Activated T-helper 1 cell treated with anti-CD3 and anti-CD28 coated beads, Interleukin-12 subunit alpha, Interleukin-12 subunit beta, Interleukin-2, Interleukin-4 antibody, amounts not matched to agents 30 ng/mL and 10 ng/mL and 1 ng/mL, durations not matched to agents 14 hours and 24 hours and 36 hours (primary cell): Measurements from ENCODE around the gene USE1. TPM values are rescaled to one million over a fixed set of nuclear protein-coding genes. Genes with fewer than 3 reads are reported as not detected.

Experiments
- DNase-seq: peaks from one replicate; pipeline ENCODE4 v3.0.0; 2021; ENCODE audit warnings: low spot score
- H3K27ac Mint-ChIP-seq: one replicate; pipeline ENCODE4 v1.8.0; 2021; ENCODE audit warnings: mild to moderate bottlenecking, mixed read lengths
- H3K27me3 Mint-ChIP-seq: one replicate; pipeline ENCODE4 v1.8.0; 2022; ENCODE audit warnings: mild to moderate bottlenecking, moderate library complexity, mixed read lengths; ENCODE audit not compliant: insufficient read depth
- H3K36me3 Mint-ChIP-seq: one replicate; pipeline ENCODE4 v1.8.0; 2021; ENCODE audit warnings: low read depth, mixed read lengths
- H3K4me1 Mint-ChIP-seq: one replicate; pipeline ENCODE4 v1.8.0; 2021; ENCODE audit warnings: low read depth, mixed read lengths
- H3K4me3 Mint-ChIP-seq: one replicate; pipeline ENCODE4 v1.8.0; 2021; ENCODE audit warnings: mild to moderate bottlenecking, moderate library complexity, mixed read lengths
- H3K9me3 Mint-ChIP-seq: one replicate; pipeline ENCODE4 v1.8.0; 2021; ENCODE audit warnings: mixed read lengths
- intact Hi-C: fragments of 100-400 bp; cut with micrococcal nuclease; formaldehyde crosslinking; loops from one replicate; pipeline ENCODE4 v1.15.1; 2024
- total RNA-seq: library from RNA; stranded (reverse); gene quantifications from 2 replicates; pipeline ENCODE4 v1.2.3, GENCODE V29; 2022

USE1 gene
- 34.6 and 36.0 TPM in 2 replicates for total RNA-seq

GRCh38 chr19:17215127-17215971, at the start of gene USE1:
Gene USE1 (plus strand): TSS chr19:17215357. CDS start chr19:17215406, 49 bp downstream.
- H3K4me1 Mint-ChIP-seq = peaks cover 11% of the 10 kb centered on the region
- peaks cover 35% of the 10 kb centered on the region for H3K36me3 Mint-ChIP-seq
- intact Hi-C loops = loop anchor here (1.0 kb wide), 5 partner anchors 11 to 140 kb away; partner anchors contain the start of genes BABAM1, DDA1, HAUS8 and MYO9B
- peak within 1 kb of the TSS; percentile 99 for H3K27ac Mint-ChIP-seq
- DNase-seq = peak; percentile 82
- no peaks in the 10 kb centered on the region for H3K9me3 Mint-ChIP-seq
- H3K27me3 Mint-ChIP-seq = no peaks in the 10 kb centered on the region
- H3K4me3 Mint-ChIP-seq = peak within 1 kb of the TSS; percentile 91

- Mint-ChIP-seq H3K9me3 (no peaks in the 10 kb centered on the region), H3K36me3 (peaks cover 53% of the 10 kb centered on the region), H3K27me3 (no peaks in the 10 kb centered on the region), H3K27ac (no peak overlapping the region), H3K4me3 (no peak overlapping the region), H3K4me1 (peaks cover under 1% of the 10 kb centered on the region)
- DNase-seq = no peak
- intact Hi-C loops = no loop called here
Measured at GRCh38 chr19:17165715-17166114, 49.4 kb upstream of the USE1 start.

GRCh38 chr19:17170538-17171297, 44.4 kb upstream of the USE1 start:
- peak overlapping the region; percentile 91 for H3K27ac Mint-ChIP-seq

GRCh38 chr19:17171874-17172273, 43.3 kb upstream of the USE1 start:
- peaks cover 35% of the 10 kb centered on the region for H3K36me3 Mint-ChIP-seq
- no peaks in the 10 kb centered on the region for H3K9me3 Mint-ChIP-seq
- no peak for DNase-seq
- peaks cover 20% of the 10 kb centered on the region for H3K4me1 Mint-ChIP-seq
- no peaks in the 10 kb centered on the region for H3K27me3 Mint-ChIP-seq
- no peak overlapping the region for H3K4me3 Mint-ChIP-seq
- intact Hi-C loops = loop anchor here (2.0 kb wide), 1 partner anchor 13 kb away; no protein-coding TSS in a partner anchor
- H3K27ac Mint-ChIP-seq = peak overlapping the region; percentile 91

More at GRCh38 chr19:17170538-17171297, 44.4 kb upstream of the USE1 start:
- H3K9me3 Mint-ChIP-seq = no peaks in the 10 kb centered on the region
- H3K27me3 Mint-ChIP-seq = no peaks in the 10 kb centered on the region
- peaks cover 38% of the 10 kb centered on the region for H3K36me3 Mint-ChIP-seq
- peak; percentile 21 for DNase-seq
- peaks cover 20% of the 10 kb centered on the region for H3K4me1 Mint-ChIP-seq
- intact Hi-C loops = loop anchor here (2.0 kb wide), 1 partner anchor 14 kb away; no protein-coding TSS in a partner anchor
- no peak overlapping the region for H3K4me3 Mint-ChIP-seq

- H3K4me3 Mint-ChIP-seq = no peak overlapping the region
- intact Hi-C loops = no loop called here
- peak overlapping the region; percentile 35 for H3K27ac Mint-ChIP-seq
- H3K27me3 Mint-ChIP-seq = no peaks in the 10 kb centered on the region
- peaks cover 20% of the 10 kb centered on the region for H3K4me1 Mint-ChIP-seq
- no peaks in the 10 kb centered on the region for H3K9me3 Mint-ChIP-seq
- peaks cover 33% of the 10 kb centered on the region for H3K36me3 Mint-ChIP-seq
- no peak for DNase-seq
Measured at GRCh38 chr19:17172624-17173345, 42.4 kb upstream of the USE1 start.

- Mint-ChIP-seq H3K4me3 (no peak overlapping the region), H3K36me3 (peaks cover 26% of the 10 kb centered on the region), H3K27me3 (no peaks in the 10 kb centered on the region), H3K4me1 (peaks cover 8% of the 10 kb centered on the region), H3K9me3 (no peaks in the 10 kb centered on the region), H3K27ac (no peak overlapping the region)
- no peak for DNase-seq
- intact Hi-C loops = no loop called here
Measured at GRCh38 chr19:17178291-17178690, 36.9 kb upstream of the USE1 start.

GRCh38 chr19:17180997-17181702, 34.0 kb upstream of the USE1 start:
- Mint-ChIP-seq H3K27ac (no peak overlapping the region), H3K36me3 (peaks cover 33% of the 10 kb centered on the region), H3K4me1 (peaks cover 20% of the 10 kb centered on the region), H3K27me3 (no peaks in the 10 kb centered on the region), H3K9me3 (no peaks in the 10 kb centered on the region), H3K4me3 (no peak overlapping the region)
- intact Hi-C loops = loop anchor here (5.0 kb wide), 1 partner anchor 54 kb away; no protein-coding TSS in a partner anchor
- DNase-seq = no peak

- no peaks in the 10 kb centered on the region for H3K27me3 Mint-ChIP-seq
- H3K4me3 Mint-ChIP-seq = peak overlapping the region; percentile 82
- intact Hi-C loops = loop anchor here (5.0 kb wide), 1 partner anchor 56 kb away; no protein-coding TSS in a partner anchor
- peaks cover 39% of the 10 kb centered on the region for H3K36me3 Mint-ChIP-seq
- H3K27ac Mint-ChIP-seq = peak overlapping the region; percentile 93
- DNase-seq = no peak
- peaks cover 20% of the 10 kb centered on the region for H3K4me1 Mint-ChIP-seq
- H3K9me3 Mint-ChIP-seq = no peaks in the 10 kb centered on the region
Measured at GRCh38 chr19:17183271-17183761, 31.8 kb upstream of the USE1 start.

GRCh38 chr19:17183858-17184321, 31.3 kb upstream of the USE1 start:
- H3K27ac Mint-ChIP-seq = peak overlapping the region; percentile 93
- H3K9me3 Mint-ChIP-seq = no peaks in the 10 kb centered on the region
- H3K27me3 Mint-ChIP-seq = no peaks in the 10 kb centered on the region
- peaks cover 37% of the 10 kb centered on the region for H3K36me3 Mint-ChIP-seq
- peak; percentile 19 for DNase-seq
- intact Hi-C loops = loop anchor here (2.0 to 5.0 kb wide), 3 partner anchors 13 to 109 kb away; partner anchors contain the start of genes HAUS8 and MYO9B
- H3K4me3 Mint-ChIP-seq = peak overlapping the region; percentile 82
- H3K4me1 Mint-ChIP-seq = peaks cover 20% of the 10 kb centered on the region

- Mint-ChIP-seq H3K4me1 (peaks cover 20% of the 10 kb centered on the region), H3K4me3 (peak overlapping the region; percentile 82), H3K27ac (peak overlapping the region; percentile 93), H3K27me3 (no peaks in the 10 kb centered on the region), H3K36me3 (peaks cover 37% of the 10 kb centered on the region), H3K9me3 (no peaks in the 10 kb centered on the region)
- intact Hi-C loops = loop anchor here (2.0 to 5.0 kb wide), 3 partner anchors 14 to 110 kb away; partner anchors contain the start of genes HAUS8 and MYO9B
- peak; percentile 38 for DNase-seq
Measured at GRCh38 chr19:17184371-17184841, 30.8 kb upstream of the USE1 start.

- Mint-ChIP-seq H3K27ac (peak overlapping the region; percentile 48), H3K36me3 (peaks cover 35% of the 10 kb centered on the region), H3K9me3 (no peaks in the 10 kb centered on the region), H3K4me3 (no peak overlapping the region), H3K4me1 (peaks cover 20% of the 10 kb centered on the region), H3K27me3 (no peaks in the 10 kb centered on the region)
- intact Hi-C loops = loop anchor here (2.0 kb wide), 2 partner anchors 15 to 111 kb away; partner anchors contain the start of genes HAUS8 and MYO9B
- DNase-seq = no peak
Measured at GRCh38 chr19:17185590-17185989, 29.6 kb upstream of the USE1 start.
